Fibroblast of lung (primary cell): ENCODE measurements around the gene MAST2.

Experiments
- CTCF ChIP-seq, 2 donors: IDR thresholded peaks in 1 of 2; conservative IDR thresholded peaks in 1 of 2; 1 replicate in 1 of 2; 2 replicates in 1 of 2; pipeline ENCODE4 v1.5.1; 2011 to 2012; ENCODE audit warnings: low read length in 2 of 2, control low read depth in 1 of 2, inconsistent platforms in 1 of 2, low read depth in 1 of 2, mild to moderate bottlenecking in 1 of 2
- EZH2 ChIP-seq: IDR thresholded peaks from 2 replicates; pipeline ENCODE4 v1.5.1; 2012; ENCODE audit warnings: low read length, control low read depth, mild to moderate bottlenecking; ENCODE audit errors: missing control alignments

- no peak for TF ChIP-seq CTCF (conservative IDR thresholded peaks at IDR 0.05 in 1 of 2, IDR thresholded peaks at IDR 0.05 in 1 of 2; ENCODE audit: low read depth in 1 of 2, low read length in 2 of 2)
- TF ChIP-seq EZH2: no peak
Measured at GRCh38 chr1:45994423-45994822, 191.0 kb downstream of the MAST2 start.
